ENCODE measurements around the gene KIAA0586.
"Not testable (repeated sequence)": the region's sequence is repeated elsewhere in the genome, so short reads cannot be mapped to it uniquely, and the experiment has no call there.

Gene KIAA0586

DNA sequence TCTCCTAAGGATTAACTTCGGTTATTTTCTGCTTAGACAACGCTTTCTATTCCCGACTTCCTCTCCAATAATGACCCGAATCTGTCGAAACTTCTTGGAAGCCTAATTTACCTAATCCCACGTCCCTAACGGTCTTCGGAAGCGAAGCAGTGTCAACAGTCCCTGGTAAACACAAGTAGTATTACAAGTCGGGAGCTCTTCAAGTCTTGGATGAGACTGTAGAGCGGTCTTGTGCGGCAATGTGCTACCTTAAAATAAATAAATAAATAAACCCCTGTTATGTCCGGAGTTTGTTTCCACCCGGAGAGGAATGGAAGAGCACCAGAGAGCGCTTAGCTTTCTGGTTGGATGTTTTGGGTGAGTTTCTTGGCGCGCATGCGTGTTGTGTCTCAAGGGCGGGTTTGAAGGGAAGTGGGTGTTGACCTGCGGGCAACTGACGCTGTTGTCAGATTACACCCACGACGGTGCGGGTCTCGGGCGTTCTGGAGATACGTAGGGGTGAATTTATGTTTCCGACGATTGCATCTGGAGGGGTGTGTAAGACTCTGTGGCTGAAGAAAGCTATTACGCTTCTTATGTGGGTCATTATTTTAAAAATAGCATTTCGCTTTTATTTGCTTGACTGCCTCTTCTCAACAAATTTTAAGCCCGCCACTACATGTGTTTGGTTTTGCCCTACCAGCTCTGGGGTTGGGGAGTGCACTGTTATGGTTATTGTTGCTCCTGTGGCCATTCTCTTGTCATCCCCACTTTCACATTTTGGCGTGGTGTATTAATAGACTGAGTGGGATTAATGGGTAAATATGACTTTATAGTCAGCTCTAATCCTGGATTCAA lies at the start of gene KIAA0586, which contains the start of gene TIMM9:
Gene KIAA0586, plus strand, starts transcription at position 439 of the 837 bp plus-strand sequence. CDS start 546 bp downstream, outside the sequence.
Gene TIMM9, minus strand, starts transcription at position 251 of the 837 bp plus-strand sequence. CDS start 15,586 bp downstream, outside the sequence.
- peak; percentile 97 to 99 for DNase-seq

- DNase-seq = no peak
Measured at GRCh38 chr14:58390830-58391229, 36.7 kb upstream of the KIAA0586 start.

DNA sequence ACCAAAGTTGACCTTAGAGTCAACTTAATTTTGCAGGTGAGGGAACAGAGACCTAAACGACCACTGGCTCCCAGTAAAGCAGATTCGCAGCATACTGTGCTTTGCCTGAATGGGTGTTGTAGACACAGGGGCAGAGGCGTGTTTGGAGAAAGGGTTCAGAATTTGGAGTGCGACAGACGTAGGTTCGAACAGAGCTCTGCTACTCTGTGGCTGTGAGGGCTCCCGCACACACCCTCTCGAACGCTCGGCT lies 32.0 kb upstream of the KIAA0586 start:
- DNase-seq = no peak

DNA sequence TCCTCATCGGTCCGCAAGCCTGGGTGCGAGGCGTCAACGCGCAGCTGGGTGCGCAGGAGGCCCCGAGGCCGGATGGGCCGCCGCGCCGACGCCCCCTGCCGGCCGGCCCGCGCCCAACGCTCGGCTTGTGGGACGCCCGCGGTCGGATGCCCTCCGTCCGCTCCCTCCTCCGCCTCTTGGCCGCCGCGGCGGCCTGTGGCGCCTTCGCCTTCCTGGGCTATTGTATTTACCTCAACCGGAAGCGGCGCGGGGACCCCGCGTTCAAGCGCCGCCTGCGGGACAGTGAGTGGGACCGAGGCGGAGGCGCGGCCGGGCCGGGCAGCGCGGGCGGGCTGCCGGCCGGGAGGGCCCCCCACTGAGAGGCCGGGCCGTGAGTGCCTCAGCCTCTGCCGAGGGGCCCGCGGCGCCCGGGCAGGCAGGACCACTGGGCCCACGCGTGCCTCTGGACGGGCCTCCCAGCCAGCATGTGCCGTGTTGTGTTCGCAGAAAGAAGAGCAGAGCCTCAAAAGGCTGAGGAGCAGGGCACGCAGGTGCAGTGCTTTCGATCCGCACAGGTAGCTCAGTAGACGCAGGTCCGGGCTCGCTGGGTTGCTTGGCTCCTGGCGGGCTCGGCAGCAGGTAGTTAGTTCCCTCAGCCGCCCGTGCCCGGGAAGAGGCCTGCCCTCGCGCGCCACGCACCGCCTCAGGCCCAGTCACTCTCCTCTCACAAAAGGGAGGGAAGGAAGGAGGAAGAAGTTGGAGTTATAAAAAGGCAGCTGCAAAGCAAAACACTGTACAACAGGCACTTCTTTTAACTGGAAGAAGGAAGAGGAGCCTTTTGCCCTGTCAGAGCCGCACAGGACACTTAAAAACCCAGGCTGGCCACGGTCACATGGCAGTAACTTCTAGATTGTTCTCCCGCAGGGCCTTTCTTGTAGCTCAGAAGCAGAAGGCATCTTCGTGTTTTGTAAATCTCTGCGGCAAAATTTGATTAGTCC lies 31.4 kb upstream of the KIAA0586 start, which contains the start of gene TOMM20L:
Gene TOMM20L, plus strand, starts transcription at position 119 of the 977 bp plus-strand sequence. Its CDS starts 28 bp downstream, at position 147.
- peak; percentile 59 to 62 for DNase-seq

GRCh38 chr14:58397156-58397555 lies 30.4 kb upstream of the KIAA0586 start:
- DNase-seq = no peak

DNA sequence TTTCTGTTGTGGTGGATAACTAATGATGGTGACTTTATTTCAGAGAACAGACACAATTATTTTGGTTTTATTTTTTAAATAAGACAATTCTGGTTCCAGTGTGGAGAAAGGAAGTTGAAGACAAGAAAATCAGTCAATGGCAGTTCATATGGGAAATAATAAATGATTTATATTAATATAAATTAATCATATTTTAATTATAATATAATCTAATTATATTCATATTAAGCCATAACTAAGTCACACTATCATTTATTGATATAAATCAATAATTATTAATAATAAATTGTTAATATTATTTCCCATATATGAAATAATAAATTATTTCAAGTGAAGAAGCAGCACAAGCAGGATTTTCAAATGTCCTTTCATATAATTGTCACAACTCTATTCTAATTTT lies 29.0 kb upstream of the KIAA0586 start:
- no peak for DNase-seq

GRCh38 chr14:58398895-58399294 lies 28.6 kb upstream of the KIAA0586 start:
- DNase-seq = no peak

DNA sequence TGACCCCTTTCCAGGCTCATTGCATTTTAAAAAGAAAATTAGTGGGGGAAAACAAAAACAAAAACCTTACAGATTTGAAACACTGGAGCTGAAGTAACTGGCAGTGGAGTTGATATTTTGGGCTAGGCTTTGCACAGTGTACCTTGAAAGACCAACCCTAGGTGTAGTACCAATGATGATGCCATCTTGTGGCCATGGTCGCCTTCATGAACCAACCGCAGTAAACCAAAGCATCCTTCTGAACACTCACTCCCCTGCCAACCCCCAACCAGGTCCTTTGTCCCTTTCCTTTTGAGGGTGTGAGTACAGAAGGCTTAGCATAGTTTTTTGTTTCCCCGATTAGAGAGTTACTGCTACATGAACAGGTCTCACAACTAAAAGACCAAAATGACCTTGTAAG lies 25.9 kb upstream of the KIAA0586 start:
- DNase-seq = no peak

GRCh38 chr14:58408681-58409215 lies 18.8 kb upstream of the KIAA0586 start:
- no peak for DNase-seq

- DNase-seq = peak in 1 of 2 experiments; percentile 34
Measured at GRCh38 chr14:58414845-58415244, 12.7 kb upstream of the KIAA0586 start.

DNA sequence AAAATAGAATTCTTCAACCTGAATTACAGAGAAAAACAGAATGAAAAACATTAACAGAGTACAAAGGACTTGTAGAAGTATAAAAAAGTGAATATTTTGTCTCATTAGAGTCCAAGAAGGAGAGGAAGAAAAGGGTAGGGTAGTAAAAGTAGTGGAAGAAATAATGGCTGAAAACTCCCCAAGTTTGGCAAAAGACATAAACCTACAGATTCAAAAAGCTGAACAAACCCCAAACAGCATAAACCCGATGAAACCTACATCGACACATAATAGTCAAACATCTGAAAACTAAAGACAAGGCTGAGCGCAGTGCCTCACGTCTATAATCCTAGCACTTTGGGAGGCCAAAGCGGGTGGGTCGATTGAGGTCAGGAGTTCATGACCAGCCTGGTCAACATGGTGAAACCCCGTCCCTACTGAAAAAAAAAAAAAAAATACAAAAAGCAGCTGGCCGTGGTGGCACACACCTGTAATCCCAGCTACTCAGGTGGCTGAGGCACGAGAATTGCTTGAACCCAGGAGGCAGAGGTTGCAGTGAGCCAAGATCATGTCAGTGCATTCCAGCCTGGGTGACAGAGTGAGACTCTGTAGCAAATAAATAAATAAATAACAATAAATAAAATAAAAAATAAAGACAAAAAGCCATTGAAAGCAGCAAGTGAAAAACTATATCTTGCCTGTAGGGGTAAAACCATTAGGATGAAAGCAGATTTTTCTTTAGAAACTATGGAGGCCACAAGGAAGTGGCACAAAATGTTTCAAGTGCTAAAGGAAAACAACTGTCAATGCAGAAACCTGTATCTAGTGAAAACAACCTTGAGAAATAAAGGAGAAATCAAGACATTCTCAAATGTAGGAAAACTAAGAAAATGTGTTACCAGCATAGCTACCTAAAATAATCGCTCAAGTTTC lies 11.6 kb upstream of the KIAA0586 start:
- DNase-seq = peak in 1 of 2 experiments; percentile 12

GRCh38 chr14:58416934-58417333 lies 10.6 kb upstream of the KIAA0586 start:
- not testable (repeated sequence) for DNase-seq

DNA sequence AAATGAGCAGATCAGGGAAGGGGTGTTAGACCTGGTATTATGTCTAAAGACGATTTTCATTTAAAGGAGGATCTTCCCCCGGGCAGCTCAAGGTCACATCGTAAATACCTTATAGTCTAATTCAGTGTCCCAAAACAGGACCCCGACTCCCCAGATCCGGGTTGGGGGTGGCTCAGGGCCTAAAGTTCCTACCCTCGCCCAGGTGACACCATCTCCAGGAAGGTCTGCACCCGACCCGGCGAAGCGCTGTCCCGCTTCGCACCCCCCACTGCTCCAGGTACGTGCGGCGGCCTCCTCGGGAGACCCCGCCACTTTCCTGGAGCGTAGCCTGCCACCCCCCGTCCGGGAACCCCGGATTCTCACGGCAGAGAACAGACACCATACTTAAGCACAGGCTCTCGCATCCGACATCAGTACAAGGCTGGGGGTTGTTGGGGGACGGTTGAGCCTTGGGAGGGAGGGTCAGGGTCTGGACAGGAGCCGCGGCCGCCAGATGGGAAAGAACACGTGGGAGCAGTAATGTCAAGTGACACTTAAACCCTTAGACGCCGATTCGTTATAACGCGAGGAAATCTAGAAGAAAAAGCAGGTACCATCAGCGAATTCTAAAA lies 744 bp upstream of the KIAA0586 start:
- peak; percentile 63 to 69 for DNase-seq

DNA sequence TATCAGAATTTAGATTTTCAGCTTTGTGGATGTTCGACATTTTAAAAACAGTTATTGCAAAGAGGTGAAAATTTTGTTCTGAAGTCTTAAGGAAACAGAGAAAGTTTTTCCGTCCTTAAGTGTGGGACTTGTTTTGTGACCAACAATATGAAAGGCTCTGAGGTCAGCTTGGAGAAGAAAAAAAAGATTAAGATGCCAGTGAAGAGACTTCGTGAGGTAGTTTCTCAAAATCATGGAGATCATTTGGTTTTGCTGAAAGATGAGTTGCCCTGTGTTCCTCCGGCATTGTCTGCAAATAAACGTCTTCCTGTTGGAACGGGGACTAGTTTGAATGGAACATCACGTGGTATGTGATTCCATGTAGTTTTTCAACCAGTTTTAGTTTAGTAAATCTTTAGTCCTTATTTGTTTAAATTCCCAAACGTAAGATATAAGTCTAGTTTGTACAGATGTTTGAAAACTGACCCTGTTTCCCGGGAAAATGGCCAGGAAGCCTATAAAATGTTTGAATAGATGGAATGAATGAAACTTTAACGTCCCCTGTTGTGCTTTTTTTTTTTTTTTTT lies 682 bp downstream of the KIAA0586 start:
- DNase-seq = peak; percentile 77 to 87

DNA sequence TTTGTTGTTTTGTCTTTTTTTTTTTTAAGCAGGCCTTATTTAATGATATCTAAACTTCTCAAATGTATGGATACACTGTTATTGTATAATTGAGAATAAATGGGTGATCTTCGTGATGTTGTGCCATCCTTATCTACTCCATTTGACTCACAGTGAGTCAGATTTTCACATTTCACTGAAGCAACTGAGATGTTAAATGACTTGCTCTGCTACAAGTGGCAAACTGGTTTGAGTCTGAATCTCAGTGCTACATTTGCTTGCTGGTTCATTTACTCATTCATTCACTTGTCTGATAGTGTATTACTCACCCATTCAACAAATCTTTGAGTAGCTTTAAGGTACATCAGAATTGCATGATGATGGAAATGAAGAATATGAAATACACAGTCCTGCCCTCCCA lies 2.6 kb downstream of the KIAA0586 start:
- DNase-seq = no peak

- peak in 1 of 2 experiments; percentile 11 for DNase-seq
Measured at GRCh38 chr14:58439476-58439875, 12.0 kb downstream of the KIAA0586 start.

DNA sequence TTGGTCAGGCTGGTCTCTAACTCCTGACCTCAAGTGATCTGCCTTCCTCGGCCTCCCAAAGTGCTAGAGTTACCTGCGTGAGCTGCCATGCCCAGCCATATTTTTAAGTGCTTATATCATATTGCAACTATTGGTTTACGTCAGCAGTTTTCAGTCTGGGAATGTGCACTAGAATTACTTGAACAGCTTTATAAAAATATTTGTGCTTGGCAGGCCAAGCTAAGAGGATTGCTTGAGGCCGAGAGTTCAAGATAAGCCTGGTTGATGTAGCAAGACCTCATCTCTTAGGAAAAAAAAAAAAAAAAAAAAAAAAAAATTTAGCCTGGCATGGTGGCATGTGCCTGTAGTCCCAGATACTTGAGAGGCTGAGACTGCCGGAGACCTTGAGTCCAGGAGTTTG lies 17.1 kb downstream of the KIAA0586 start:
- no peak for DNase-seq

DNA sequence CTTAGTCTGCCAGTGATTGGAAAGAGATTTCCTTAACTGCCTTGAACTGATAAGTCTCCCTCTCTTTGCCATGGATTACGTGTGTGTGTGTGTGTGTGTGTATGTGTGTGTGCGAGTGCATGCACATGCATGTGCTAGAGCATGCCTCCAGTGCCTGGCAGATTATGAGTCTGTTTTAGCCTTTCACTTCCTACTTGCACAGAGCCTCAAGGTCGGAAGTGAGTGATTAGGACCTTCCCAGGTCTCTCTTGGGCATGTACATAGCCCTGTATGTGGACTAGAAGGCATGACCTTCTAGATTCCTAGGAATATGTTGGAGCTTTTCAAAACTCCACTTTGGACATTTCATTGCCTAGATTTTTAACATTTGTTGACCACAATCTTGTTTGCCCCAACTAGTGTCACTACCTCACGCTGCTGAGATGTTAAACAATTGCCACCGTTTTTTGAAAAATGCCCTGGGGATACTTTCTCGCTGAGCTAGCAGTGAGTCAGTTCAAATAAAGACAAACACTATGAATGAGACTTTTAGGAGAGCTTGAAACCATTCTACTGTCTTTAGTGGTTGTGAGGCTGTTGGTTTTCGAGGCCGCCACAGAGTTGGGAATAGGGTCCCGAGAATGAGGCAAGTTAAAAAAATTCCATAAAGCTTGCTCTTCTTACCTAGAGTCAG lies 28.2 kb downstream of the KIAA0586 start:
- DNase-seq = no peak

DNA sequence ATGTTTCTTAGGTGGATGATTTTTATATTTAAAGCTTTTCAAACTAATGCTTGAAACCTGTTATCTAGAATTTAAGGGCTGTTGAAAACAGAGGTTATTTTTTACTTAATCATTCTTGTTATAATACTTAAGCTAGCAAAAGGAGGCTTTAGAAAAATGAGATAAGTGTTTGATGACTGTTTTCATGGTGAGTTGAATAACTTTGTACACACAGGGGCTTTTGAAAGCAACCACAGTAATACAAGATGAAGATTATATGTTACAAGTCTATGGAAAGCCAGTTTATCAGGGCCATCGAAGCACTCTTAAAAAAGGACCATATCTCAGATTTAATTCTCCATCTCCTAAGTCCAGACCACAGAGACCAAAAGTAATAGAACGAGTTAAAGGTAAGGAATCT lies 33.3 kb downstream of the KIAA0586 start:
- DNase-seq = no peak

DNA sequence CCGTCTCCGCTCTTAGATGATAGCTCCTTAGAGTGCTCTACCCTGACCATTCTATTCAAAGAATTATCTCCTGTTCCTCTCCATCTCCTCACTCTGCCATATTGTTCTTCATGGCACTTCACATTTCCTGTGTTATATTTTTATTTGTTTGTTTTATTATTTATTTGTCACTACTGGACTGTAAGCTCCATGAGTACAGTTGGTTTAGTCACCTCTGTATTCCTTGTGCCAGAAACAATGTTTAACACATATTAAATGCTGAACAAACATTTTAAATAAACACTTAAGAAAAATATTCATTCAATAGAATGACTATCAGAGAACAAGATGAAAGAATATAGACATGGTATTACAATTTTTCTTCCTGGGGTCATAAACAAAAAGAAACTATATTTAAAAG lies 35.6 kb downstream of the KIAA0586 start:
- DNase-seq = no peak

DNA sequence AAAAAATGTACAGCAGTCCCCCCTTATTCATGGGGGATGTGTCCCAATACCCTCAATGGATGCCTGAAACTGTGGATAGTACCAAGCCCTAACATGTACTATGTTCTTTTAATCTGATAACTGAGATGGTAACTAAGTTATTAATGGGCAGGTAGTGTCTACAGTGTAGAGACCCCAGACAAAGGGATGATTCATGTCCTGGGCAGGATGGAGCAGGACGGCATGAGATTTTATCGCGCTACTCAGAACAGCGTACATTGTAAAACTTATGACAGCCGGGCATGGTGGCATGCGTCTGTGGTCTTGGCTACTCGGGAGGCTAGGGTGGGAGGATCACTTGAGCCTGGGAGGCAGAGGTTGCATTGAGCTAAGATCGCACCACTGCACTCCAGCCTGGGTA lies 37.1 kb downstream of the KIAA0586 start:
- no peak for DNase-seq

All from Kasumi-1 (cell line).